K562 (cell line): Measurements from ENCODE around the gene COASY. TPM values are rescaled to one million over a fixed set of nuclear protein-coding genes. Genes with fewer than 3 reads are reported as not detected.

ENCODE experiments used
- BMI1 ChIP-seq: fragments of 150-350 bp; IDR thresholded peaks from 2 replicates; pipeline ENCODE4 v1.6.1; 2014; ENCODE audit warnings: low read length
- CHD1 ChIP-seq: fragments of 200-600 bp; sonication (generic); IDR thresholded peaks from one replicate; pipeline ENCODE4 v1.6.1; 2012; ENCODE audit warnings: mild to moderate bottlenecking, moderate library complexity, low read length, inconsistent platforms
- CREB1 ChIP-seq, 2 experiments: sonication (generic) in 1 of 2; formaldehyde crosslinking in 1 of 2; IDR thresholded peaks; 2 replicates each; pipeline versions ENCODE4 v1.6.1 to v1.8.0; 2012 to 2022; ENCODE audit warnings: inconsistent platforms in 1 of 2, mild to moderate bottlenecking in 1 of 2, missing genetic modification reagents in 1 of 2, moderate library complexity in 1 of 2
- E2F1 ChIP-seq: sonication (generic); formaldehyde crosslinking; IDR thresholded peaks from 2 replicates; pipeline ENCODE4 v1.8.1; 2023; ENCODE audit warnings: mild to moderate bottlenecking, missing genetic modification reagents, moderate library complexity
- KDM5B ChIP-seq: fragments of 200-600 bp; sonication (generic); IDR thresholded peaks from 2 replicates; pipeline ENCODE4 v1.6.1; 2012; ENCODE audit warnings: low read depth, mild to moderate bottlenecking, moderate library complexity, low read length, control low read depth, inconsistent platforms; ENCODE audit not compliant: insufficient replicate concordance
- KLF16 ChIP-seq: IDR thresholded peaks from 2 replicates; pipeline ENCODE4 v1.6.1; 2016; ENCODE audit warnings: antibody characterized with exemption
- NEUROD1 ChIP-seq: fragments of 150-350 bp; IDR thresholded peaks from 2 replicates; pipeline ENCODE4 v1.6.1; 2014; ENCODE audit warnings: borderline replicate concordance, low read length, low read depth; ENCODE audit not compliant: partially characterized antibody
- NFYB ChIP-seq: IDR thresholded peaks from 2 replicates; pipeline ENCODE4 v1.6.1; 2011; ENCODE audit warnings: mild to moderate bottlenecking, moderate library complexity; ENCODE audit not compliant: insufficient read length; ENCODE audit errors: extremely low read depth
- NKRF ChIP-seq: fragments of 450-650 bp; IDR thresholded peaks from 2 replicates; pipeline ENCODE4 v1.6.1; 2016; ENCODE audit warnings: borderline replicate concordance
- PKNOX1 ChIP-seq: fragments of 450-650 bp; IDR thresholded peaks from 2 replicates; pipeline ENCODE4 v1.6.1; 2016
- POLR2AphosphoS2 ChIP-seq: IDR thresholded peaks from 2 replicates; pipeline ENCODE4 v1.6.1; 2012; ENCODE audit warnings: low read length, improper control_type of control experiment
- RCOR1 ChIP-seq, 2 experiments: IDR thresholded peaks; 2 replicates each; pipeline ENCODE4 v1.6.1; 2012; ENCODE audit warnings: low read depth in 2 of 2, low read length in 2 of 2, borderline replicate concordance in 1 of 2, improper control_type of control experiment in 1 of 2
- SNIP1 ChIP-seq: fragments of 450-650 bp; IDR thresholded peaks from 2 replicates; pipeline ENCODE4 v1.7.1; 2017; ENCODE audit warnings: low read depth, mild to moderate bottlenecking
- SRSF7 ChIP-seq: fragments of 200-400 bp; formaldehyde crosslinking; optimal IDR thresholded peaks from 2 replicates; pipeline ENCODE3; 2017; ENCODE audit warnings: mild to moderate bottlenecking, low read depth, low read length
- TAL1 ChIP-seq: fragments of 450-650 bp; IDR thresholded peaks from 2 replicates; pipeline ENCODE4 v1.6.1; 2016; ENCODE audit warnings: mild to moderate bottlenecking
- TSHZ1 ChIP-seq: fragments of 250-450 bp; sonication (Bioruptor Pico); IDR thresholded peaks from 2 replicates; pipeline ENCODE4 v1.4.0; 2020; ENCODE audit warnings: mild to moderate bottlenecking, moderate library complexity
- ZBED1 ChIP-seq: IDR thresholded peaks from 2 replicates; pipeline ENCODE4 v1.6.1; 2014
- ZNF197 ChIP-seq: fragments of 200-800 bp; sonication (Bioruptor generic); IDR thresholded peaks from 2 replicates; pipeline ENCODE4 v1.6.1; 2016; ENCODE audit warnings: low read depth, missing genetic modification characterization, missing compliant biosample characterization
- ZNF586 ChIP-seq: fragments of 450-650 bp; formaldehyde crosslinking; conservative IDR thresholded peaks from 2 replicates; pipeline ENCODE4 v1.4.0; 2020; ENCODE audit warnings: mild to moderate bottlenecking, moderate library complexity
- ZSCAN32 ChIP-seq: fragments of 450-650 bp; formaldehyde crosslinking; IDR thresholded peaks from 2 replicates; pipeline ENCODE4 v1.4.0; 2020; ENCODE audit warnings: mild to moderate bottlenecking, moderate library complexity
- polyA plus RNA-seq, 8 experiments: library from polyadenylated mRNA; depleted of rRNA in 4 of 8; stranded (reverse) in 5 of 8; unstranded in 3 of 8; fragments of >200 nt; fragmentation: Nextera tagmentation in 2 of 8; fragmentation: Illumina TruSeq in 1 of 8; extraction: Ambion mirVana in 2 of 8; extraction: Trizol in 1 of 8; gene quantifications; 2 replicates each; pipeline versions ENCODE4 v1.2.1 to v1.2.3, GENCODE V29; 2011 to 2014; ENCODE audit warnings: inconsistent platforms in 1 of 8, missing spikeins in 1 of 8
- total RNA-seq, 7 experiments: library from RNA; depleted of rRNA in 6 of 7; stranded (reverse); fragments of >200 nt in 6 of 7; fragmentation: Illumina TruSeq in 2 of 7; extraction: Trizol in 2 of 7; gene quantifications; 2 replicates each; pipeline versions ENCODE4 v1.2.1 to v1.2.3, GENCODE V29; 2011 to 2021; ENCODE audit warnings: low replicate concordance in 1 of 7

The COASY gene
- total and polyA plus RNA-seq, 9 of the 15 experiments (the other 6 are each of a cell fraction or from before 2014, with no cell fraction given), result 25.4 to 175 (median 62.3) TPM

GRCh38 chr17:42518755-42519545 is 43.0 kb upstream of the COASY start (continued):
- TF ChIP-seq RCOR1 (IDR thresholded peaks at IDR 0.05; ENCODE audit: borderline replicate concordance in 1 of 2, low read depth in 2 of 2, low read length in 2 of 2) (peak in 1 of 2 experiments; percentile 73; a peak in 3 of 4 replicates), CREB1 (IDR thresholded peaks at IDR 0.05) (no peak; the same call in 1 of the 2 replicates), CREB1 (CRISPR knock-in tag; IDR thresholded peaks at IDR 0.05) (no peak), NKRF (no peak), KLF16 (peak; percentile 75), NFYB (no peak), CHD1 (no peak), KDM5B (no peak), POLR2AphosphoS2 (no peak), PKNOX1 (peak; percentile 62), TSHZ1 (CRISPR knock-in tag) (no peak), SNIP1 (no peak), E2F1 (no peak), ZNF197 (CRISPR knock-in tag) (no peak), SRSF7 (no peak), TAL1 (peak; percentile 55; the same call in 1 of the 2 replicates), ZNF586 (CRISPR knock-in tag) (no peak), ZSCAN32 (CRISPR knock-in tag) (no peak), BMI1 (no peak), ZBED1 (no peak; the same call in 1 of the 2 replicates), NEUROD1 (peak; percentile 56)
